Adrenal gland (tissue), 5 donors: Measurements from ENCODE around the gene ARV1.

ENCODE experiments used
- CTCF ChIP-seq, 6 experiments: fragments of 450-650 bp in 4 of 6; fragments of 200-600 bp in 2 of 6; sonication (generic) in 1 of 6; IDR thresholded peaks; 1 replicate in 5 of 6; 2 replicates in 1 of 6; pipeline versions ENCODE4 v1.5.1 to v1.8.0; 2016 to 2021; ENCODE audit warnings: antibody characterized with exemption in 6 of 6, mild to moderate bottlenecking in 2 of 6, moderate library complexity in 1 of 6
- POLR2A ChIP-seq, 2 donors: fragments of 450-650 bp; IDR thresholded peaks; one replicate each; pipeline ENCODE4 v1.6.1; 2017; ENCODE audit warnings: antibody characterized with exemption in 2 of 2, mild to moderate bottlenecking in 2 of 2, moderate library complexity in 1 of 2
- donor health status: DM: no; HTN: no; CAD: no.

- TF ChIP-seq CTCF (IDR thresholded peaks at IDR 0.05) (no peak), POLR2A (IDR thresholded peaks at IDR 0.05) (no peak)
These were observed 57.5 kb downstream of the ARV1 start for GRCh38 chr1:231036416-231036815.
